ENCODE data around the gene ACOT11.

The ACOT11 gene

GRCh38 chr1:54564312-54565112 lies 16.5 kb downstream of the ACOT11 start:
- no peak for DNase-seq (ENCODE audit: low read depth)

DNA sequence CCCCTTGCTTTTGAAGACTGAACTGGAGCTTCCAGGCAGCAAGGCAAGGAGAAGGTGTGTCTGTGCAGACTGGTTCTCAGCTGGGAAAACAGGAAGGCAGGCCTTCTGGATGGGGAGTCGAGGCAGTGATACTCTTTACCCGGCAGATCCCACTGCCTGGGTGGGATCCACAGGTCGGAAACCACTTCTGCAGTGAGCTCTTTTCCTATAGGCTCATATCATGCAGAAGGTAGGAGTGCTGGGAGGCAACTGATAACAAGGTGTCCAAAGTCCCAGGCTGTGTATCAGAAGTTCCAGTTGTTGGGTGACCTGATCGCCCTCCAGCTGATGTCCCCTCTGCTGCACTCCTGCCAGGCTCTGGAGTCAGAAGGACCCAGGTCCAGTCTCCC lies 17.1 kb downstream of the ACOT11 start:
- DNase-seq (ENCODE audit: low read depth), result no peak

DNA sequence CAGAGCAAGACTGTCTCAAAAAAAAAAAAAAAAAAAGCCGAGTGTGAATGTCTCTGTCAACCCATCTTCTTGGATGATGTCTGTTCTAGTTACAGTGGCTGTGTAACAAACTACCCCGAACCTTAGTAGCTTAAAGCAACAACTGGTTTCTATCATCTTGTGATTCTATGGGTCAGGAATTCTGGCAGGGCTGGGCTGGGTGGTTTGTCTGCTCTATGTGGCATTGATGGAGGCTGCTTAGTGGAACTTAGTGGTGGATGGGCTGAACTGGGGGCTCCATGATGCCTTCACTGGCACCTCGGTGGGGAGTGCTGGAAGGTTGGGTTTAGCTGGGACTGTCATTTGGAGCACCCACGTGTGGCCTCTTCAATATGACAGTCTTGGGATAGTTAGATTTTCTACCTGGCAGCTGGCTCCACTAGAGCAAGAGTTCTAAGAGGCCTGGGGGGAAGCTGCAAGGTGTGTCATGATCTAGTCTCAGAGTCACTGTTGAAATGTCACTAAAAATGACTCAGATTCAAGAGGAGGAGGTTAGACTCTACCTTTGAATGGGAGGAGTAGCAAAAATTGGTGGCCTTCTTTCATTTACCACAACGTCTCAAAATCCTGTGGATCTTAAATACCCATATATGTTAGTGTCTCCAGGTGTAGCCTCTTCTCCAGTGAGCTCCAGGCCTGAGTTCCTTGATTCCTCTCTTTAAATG lies 18.6 kb downstream of the ACOT11 start:
- no peak for DNase-seq (ENCODE audit: low read depth)

GRCh38 chr1:54567961-54568360 lies 19.9 kb downstream of the ACOT11 start:
- DNase-seq (ENCODE audit: low read depth), result no peak

DNA sequence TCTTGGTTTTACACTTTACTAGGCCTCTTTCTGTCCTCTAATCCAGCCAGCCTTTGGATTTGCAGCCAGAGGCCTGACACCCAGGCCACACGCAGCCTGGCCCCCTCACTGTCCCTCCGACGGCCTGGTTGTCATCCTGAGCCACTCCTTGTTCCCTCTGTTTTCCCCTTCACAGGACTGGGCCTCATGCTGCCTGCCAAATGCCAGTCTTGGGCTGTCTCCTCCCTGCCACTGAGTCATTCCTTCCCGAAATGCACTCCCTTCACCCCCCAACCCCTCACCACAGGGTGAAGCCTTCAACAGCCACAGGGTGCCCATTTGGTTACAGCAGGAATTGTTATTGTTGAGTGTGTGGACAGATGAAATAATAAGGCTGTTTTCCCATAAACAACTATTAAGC lies 21.3 kb downstream of the ACOT11 start:
- no peak for DNase-seq (ENCODE audit: low read depth)

DNA sequence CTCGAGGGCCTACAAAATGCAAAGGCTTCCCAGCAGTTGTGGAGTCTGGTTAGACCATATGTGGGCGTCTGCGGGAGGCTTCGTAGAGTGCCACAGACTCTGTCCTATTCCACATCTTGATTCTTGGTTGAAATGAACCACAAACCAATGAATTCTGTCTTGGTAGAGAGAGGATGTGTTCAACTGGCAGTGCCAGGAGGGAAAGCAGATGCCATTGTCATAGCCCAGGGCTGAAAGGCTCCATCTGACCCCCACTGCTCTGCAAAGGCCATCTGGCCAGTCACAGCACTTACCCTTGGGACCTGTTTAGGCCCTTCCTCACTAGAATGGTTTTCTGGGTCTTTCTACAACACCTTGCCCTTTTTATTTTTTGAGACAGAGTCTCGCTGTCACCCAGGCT lies 22.1 kb downstream of the ACOT11 start:
- DNase-seq (ENCODE audit: low read depth), result no peak

- no peak for DNase-seq (ENCODE audit: low read depth)
Measured at GRCh38 chr1:54571326-54571725, 23.3 kb downstream of the ACOT11 start.

DNA sequence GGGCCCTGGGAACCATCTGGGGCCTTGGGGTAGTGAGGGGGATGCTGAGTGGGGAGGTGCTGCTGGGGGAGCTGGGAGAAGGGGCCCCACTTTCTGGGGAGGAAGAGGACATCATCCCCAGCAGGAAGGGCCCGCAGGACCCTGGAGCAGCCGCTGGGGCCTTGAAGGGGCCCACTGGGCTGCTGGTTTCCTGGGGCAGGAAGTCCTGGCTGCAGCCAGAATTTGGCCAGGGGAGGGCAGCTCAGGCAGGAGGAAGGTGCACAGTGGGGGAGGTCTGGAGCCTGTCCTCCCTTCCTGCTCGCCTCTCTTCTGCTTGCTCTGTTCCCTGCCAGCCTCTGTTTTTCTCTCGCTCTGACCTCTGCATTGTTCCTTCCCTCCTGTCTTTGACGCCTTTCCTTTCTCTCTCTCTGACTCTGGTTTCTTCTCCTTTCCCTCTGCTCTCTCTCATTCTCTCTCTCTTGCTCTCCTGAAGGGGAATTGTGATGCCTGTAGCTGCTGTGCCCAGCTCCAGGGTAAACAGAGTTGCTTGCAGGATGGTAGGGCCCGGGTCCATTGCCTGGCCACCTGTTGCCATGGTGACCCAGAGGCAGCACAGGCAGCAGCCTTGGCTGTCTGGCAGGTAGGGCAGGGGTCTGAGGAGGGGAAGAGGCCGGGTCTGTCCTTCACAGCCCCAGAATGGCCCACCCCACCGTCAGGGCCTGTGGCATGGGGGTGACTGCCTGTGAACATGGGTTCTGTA lies 23.9 kb downstream of the ACOT11 start:
- DNase-seq (ENCODE audit: low read depth), result no peak

- no peak for DNase-seq (ENCODE audit: low read depth)
Measured at GRCh38 chr1:54572542-54572850, 24.5 kb downstream of the ACOT11 start.

- no peak for DNase-seq (ENCODE audit: low read depth)
Measured at GRCh38 chr1:54574158-54574778, 26.2 kb downstream of the ACOT11 start.

DNA sequence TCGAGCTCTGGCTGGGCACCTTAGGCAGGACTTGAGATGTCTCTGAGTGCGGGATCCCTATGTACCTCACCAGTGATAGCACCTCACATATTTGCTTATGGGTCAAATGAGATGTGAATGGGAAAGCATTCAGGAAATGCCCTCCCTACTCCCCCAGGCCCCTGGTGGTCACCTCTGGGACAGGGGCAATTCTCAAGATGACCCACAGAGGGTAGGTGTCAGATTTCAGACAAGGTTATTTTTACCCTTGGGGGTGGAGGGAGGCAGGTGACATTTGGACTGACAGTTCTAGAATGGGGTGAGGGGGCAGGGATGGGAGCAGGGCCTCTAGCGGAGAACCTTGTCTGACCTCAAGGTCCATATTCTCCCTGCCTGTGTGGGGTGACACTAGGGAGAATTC lies 27.1 kb downstream of the ACOT11 start:
- no peak for DNase-seq (ENCODE audit: low read depth)

GRCh38 chr1:54575605-54576290 lies 27.7 kb downstream of the ACOT11 start:
- no peak for DNase-seq (ENCODE audit: low read depth)

- no peak for DNase-seq (ENCODE audit: low read depth)
Measured at GRCh38 chr1:54577612-54578011, 29.6 kb downstream of the ACOT11 start.

DNA sequence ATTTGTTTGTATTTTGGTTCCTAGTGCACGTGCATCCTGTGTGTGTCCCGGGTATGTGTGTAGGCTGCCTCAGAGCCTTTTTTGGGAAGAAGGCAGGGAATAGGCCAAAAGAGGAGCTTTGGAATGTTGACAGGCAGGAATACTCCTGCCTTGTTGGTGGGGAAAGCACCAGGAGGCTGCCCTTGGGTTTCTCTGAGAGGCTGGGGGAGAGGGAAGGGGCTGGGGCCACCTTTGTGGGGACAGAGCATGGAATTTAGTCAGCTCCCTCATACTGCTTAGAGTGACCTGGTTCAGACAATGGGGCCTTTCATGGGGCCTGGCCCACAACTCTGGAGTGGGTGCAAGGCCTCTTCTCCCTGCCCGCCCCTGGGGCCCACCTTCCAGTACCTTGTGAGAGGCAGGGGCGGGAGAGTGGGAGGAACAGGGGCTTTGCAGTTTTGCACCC lies 31.3 kb downstream of the ACOT11 start:
- no peak for DNase-seq (ENCODE audit: low read depth)

- no peak for DNase-seq (ENCODE audit: low read depth)
Measured at GRCh38 chr1:54580856-54581550, 33.0 kb downstream of the ACOT11 start.

DNA sequence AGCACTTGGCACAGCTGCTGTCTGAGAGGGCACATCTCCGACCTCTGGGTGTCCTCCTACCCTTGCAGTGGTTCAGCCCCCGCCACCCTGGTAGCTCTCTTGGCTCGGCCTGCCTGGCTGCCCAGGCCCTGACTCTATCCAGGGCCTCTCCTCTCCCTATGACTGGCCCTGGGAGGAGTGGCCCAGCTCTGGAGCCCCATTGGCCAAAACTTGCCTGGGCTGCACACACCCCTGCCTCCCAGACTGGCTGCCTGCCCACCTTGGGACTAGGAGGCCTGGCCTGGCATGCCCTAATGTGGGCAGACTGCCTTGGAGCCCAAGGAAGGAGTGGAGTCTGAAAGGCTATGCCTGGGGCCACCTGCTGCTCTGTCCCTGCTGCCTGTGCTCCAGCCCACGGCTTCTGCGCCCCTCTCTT lies 33.6 kb downstream of the ACOT11 start:
- DNase-seq (ENCODE audit: low read depth), result no peak

- no peak for DNase-seq (ENCODE audit: low read depth)
Measured at GRCh38 chr1:54582566-54583306, 34.7 kb downstream of the ACOT11 start.

DNA sequence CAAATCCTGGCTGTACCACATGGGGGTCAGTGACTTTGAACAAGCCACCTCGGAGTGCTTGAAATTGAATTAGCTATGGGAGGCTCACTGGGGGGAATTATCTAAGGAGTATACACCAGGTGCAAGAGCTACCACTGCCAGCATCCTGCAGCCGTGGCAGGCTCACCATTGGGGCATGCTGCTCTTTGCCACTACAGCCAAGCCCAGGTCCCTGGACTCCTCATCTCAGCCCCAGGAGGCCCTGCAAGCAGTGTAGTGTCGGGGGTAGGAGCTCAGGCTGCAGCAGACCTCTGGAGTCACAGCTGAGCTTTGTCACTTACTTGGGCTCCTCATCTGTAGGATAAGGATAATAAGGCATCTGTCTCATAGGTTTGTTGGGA lies 35.3 kb downstream of the ACOT11 start:
- DNase-seq (ENCODE audit: low read depth), result no peak

GRCh38 chr1:54583871-54584270 lies 35.8 kb downstream of the ACOT11 start:
- no peak for DNase-seq (ENCODE audit: low read depth)

DNA sequence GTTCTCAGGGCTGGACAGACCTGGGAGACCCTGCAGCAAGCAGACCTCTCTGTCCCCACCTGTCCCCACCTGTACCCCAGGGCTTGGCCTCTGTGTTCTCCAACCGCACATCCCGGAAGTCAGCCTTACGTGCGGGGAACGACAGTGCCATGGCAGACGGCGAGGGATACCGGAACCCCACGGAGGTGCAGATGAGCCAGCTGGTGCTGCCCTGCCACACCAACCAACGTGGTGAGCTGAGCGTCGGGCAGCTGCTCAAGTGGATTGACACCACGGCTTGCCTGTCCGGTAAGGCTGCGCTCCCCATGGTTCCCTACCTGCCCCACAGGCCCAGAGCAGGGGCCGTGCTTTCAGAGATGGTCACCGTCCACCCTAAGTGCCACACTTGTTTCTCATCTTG lies 36.5 kb downstream of the ACOT11 start:
- no peak for DNase-seq (ENCODE audit: low read depth)
